ENCODE data around the gene RRAGB.
"Not testable (repeated sequence)": the region's sequence is repeated elsewhere in the genome, so short reads cannot be mapped to it uniquely, and the experiment has no call there.

The RRAGB gene

GRCh38 chrX:55717521-55718497 lies at the start of gene RRAGB:
TSS of gene RRAGB (plus strand) at chrX:55717749. CDS start at chrX:55718328, 579 bp downstream.
- DNase-seq (ENCODE audit: low spot score) = peak; percentile 97

GRCh38 chrX:55668084-55668483 lies 49.5 kb upstream of the RRAGB start:
- no peak for DNase-seq (ENCODE audit: low spot score)

- DNase-seq (ENCODE audit: low spot score) = not testable (repeated sequence)
These were observed 29.0 kb upstream of the RRAGB start for GRCh38 chrX:55688579-55688978.

- DNase-seq (ENCODE audit: low spot score) = no peak
These were observed 22.1 kb upstream of the RRAGB start for GRCh38 chrX:55695227-55696018.

- no peak for DNase-seq (ENCODE audit: low spot score)
These were observed 20.2 kb upstream of the RRAGB start for GRCh38 chrX:55697381-55697780.

GRCh38 chrX:55702671-55703070 lies 14.9 kb upstream of the RRAGB start:
- no peak for DNase-seq (ENCODE audit: low spot score)

GRCh38 chrX:55703436-55703835 lies 14.1 kb upstream of the RRAGB start:
- not testable (repeated sequence) for DNase-seq (ENCODE audit: low spot score)

GRCh38 chrX:55705066-55705465 lies 12.5 kb upstream of the RRAGB start:
- DNase-seq (ENCODE audit: low spot score) = not testable (repeated sequence)

- no peak for DNase-seq (ENCODE audit: low spot score)
These were observed 7.8 kb upstream of the RRAGB start for GRCh38 chrX:55709735-55710134.

- no peak for DNase-seq (ENCODE audit: low spot score)
These were observed 6.8 kb upstream of the RRAGB start for GRCh38 chrX:55710701-55711100.

GRCh38 chrX:55713631-55714030 lies 3.9 kb upstream of the RRAGB start:
- no peak for DNase-seq (ENCODE audit: low spot score)

- no peak for DNase-seq (ENCODE audit: low spot score)
These were observed 3.4 kb upstream of the RRAGB start for GRCh38 chrX:55714161-55714560.

GRCh38 chrX:55715847-55716246 lies 1.7 kb upstream of the RRAGB start:
- no peak for DNase-seq (ENCODE audit: low spot score)

- DNase-seq (ENCODE audit: low spot score) = no peak
These were observed 612 bp upstream of the RRAGB start for GRCh38 chrX:55716937-55717336.

GRCh38 chrX:55731826-55732225 lies 14.3 kb downstream of the RRAGB start:
- DNase-seq (ENCODE audit: low spot score) = no peak

GRCh38 chrX:55738969-55739368 lies 21.4 kb downstream of the RRAGB start:
- no peak for DNase-seq (ENCODE audit: low spot score)

GRCh38 chrX:55742649-55743048 lies 25.1 kb downstream of the RRAGB start:
- no peak for DNase-seq (ENCODE audit: low spot score)

- not testable (repeated sequence) for DNase-seq (ENCODE audit: low spot score)
These were observed 30.9 kb downstream of the RRAGB start for GRCh38 chrX:55748463-55748862.

GRCh38 chrX:55750256-55750655 lies 32.7 kb downstream of the RRAGB start:
- no peak for DNase-seq (ENCODE audit: low spot score)

GRCh38 chrX:55754861-55755294 lies 37.3 kb downstream of the RRAGB start:
- DNase-seq (ENCODE audit: low spot score) = no peak

GRCh38 chrX:55758033-55758432 lies 40.5 kb downstream of the RRAGB start:
- no peak for DNase-seq (ENCODE audit: low spot score)

GRCh38 chrX:55759478-55759877 lies 41.9 kb downstream of the RRAGB start:
- DNase-seq (ENCODE audit: low spot score) = no peak

- no peak for DNase-seq (ENCODE audit: low spot score)
These were observed 49.6 kb downstream of the RRAGB start for GRCh38 chrX:55767100-55767499.

Data from Ammon's horn (tissue), 1 donor.